ENCODE measurements around the gene TULP3.

DNA sequence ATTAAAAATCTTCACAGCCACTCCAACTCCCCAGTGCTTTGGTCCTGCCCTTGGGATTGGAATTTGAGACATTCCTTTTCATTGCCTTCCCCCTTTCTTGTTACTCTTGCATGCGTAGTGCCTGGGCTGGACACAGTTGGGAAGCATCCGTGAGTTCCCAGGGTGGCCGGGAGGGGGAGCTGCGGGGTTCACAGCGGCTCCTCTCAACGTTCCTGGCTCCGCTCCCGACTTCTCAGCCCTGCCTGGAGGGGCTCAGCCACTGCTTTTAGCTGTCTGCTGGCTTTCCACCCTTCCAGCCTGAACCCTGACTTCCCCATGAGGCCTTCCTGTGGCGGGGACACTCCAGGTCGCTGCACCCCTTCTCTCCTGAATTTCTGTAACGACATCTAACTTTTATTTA lies 37.1 kb upstream of the TULP3 start:
- TF ChIP-seq, protein P1, sequence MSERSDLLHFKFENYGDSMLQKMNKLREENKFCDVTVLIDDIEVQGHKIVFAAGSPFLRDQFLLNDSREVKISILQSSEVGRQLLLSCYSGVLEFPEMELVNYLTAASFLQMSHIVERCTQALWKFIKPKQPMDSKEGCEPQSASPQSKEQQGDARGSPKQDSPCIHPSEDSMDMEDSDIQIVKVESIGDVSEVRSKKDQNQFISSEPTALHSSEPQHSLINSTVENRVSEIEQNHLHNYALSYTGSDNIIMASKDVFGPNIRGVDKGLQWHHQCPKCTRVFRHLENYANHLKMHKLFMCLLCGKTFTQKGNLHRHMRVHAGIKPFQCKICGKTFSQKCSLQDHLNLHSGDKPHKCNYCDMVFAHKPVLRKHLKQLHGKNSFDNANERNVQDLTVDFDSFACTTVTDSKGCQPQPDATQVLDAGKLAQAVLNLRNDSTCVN (tag by site-specific recombination; optimal IDR thresholded peaks at IDR 0.05), result no peak
- no peak for TF ChIP-seq YY1 (tag by site-specific recombination; IDR thresholded peaks at IDR 0.05)
- TF ChIP-seq ZNF354C (tag by site-specific recombination; IDR thresholded peaks at IDR 0.05; ENCODE audit: borderline replicate concordance, low read depth), result no peak
- no peak for TF ChIP-seq ZNF660 (tag by site-specific recombination; IDR thresholded peaks at IDR 0.05)
- TF ChIP-seq ZNF416 (tag by site-specific recombination; IDR thresholded peaks at IDR 0.05), result no peak
- TF ChIP-seq, protein P2, sequence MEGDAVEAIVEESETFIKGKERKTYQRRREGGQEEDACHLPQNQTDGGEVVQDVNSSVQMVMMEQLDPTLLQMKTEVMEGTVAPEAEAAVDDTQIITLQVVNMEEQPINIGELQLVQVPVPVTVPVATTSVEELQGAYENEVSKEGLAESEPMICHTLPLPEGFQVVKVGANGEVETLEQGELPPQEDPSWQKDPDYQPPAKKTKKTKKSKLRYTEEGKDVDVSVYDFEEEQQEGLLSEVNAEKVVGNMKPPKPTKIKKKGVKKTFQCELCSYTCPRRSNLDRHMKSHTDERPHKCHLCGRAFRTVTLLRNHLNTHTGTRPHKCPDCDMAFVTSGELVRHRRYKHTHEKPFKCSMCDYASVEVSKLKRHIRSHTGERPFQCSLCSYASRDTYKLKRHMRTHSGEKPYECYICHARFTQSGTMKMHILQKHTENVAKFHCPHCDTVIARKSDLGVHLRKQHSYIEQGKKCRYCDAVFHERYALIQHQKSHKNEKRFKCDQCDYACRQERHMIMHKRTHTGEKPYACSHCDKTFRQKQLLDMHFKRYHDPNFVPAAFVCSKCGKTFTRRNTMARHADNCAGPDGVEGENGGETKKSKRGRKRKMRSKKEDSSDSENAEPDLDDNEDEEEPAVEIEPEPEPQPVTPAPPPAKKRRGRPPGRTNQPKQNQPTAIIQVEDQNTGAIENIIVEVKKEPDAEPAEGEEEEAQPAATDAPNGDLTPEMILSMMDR (tag by site-specific recombination; IDR thresholded peaks at IDR 0.05), result peak; percentile 83
- TF ChIP-seq YY2 (tag by site-specific recombination; IDR thresholded peaks at IDR 0.05), result no peak
- no peak for TF ChIP-seq ZNF214 (tag by site-specific recombination; IDR thresholded peaks at IDR 0.05; ENCODE audit: borderline replicate concordance)
- TF ChIP-seq HOXC10 (CRISPR knock-in tag; IDR thresholded peaks at IDR 0.05), result no peak
